H1 (cell line): ENCODE measurements around the gene GK2. TPM values are rescaled to one million over a fixed set of nuclear protein-coding genes. Genes with fewer than 3 reads are reported as not detected.

Experiments
- CTCF ChIA-PET: fragments of 300-600 bp; sonication (Branson Sonifier 250); formaldehyde crosslinking; loops from one replicate; lab custom pipeline; 2021; ENCODE audit not compliant: partially characterized antibody; lab: Charles Lee
- POLR2A ChIA-PET: fragments of 300-600 bp; sonication (Branson Sonifier 250); formaldehyde crosslinking; loops from one replicate; lab custom pipeline; 2021; ENCODE audit warnings: inconsistent platforms; ENCODE audit not compliant: partially characterized antibody; lab: Charles Lee
- DNase-seq, 2 experiments: peaks; one replicate each; pipeline versions ENCODE4 v3.0.0 to v3.0.0-alpha.2; 2010 to 2022; ENCODE audit warnings: low spot score in 2 of 2, low read depth in 1 of 2, mixed read lengths in 1 of 2
- FAIRE-seq: peaks from 2 replicates; lab custom pipeline; 2011; peaks lifted over from hg19 to GRCh38; lab: Jason Lieb, UNC
- H2AFZ ChIP-seq: 2 replicates; pipeline ENCODE4 v1.8.1; 2012; ENCODE audit warnings: low read length, inconsistent platforms
- H2AK5ac ChIP-seq: 2 replicates; pipeline ENCODE4 v1.6.1; 2013; ENCODE audit warnings: low read depth, low read length
- H2BK120ac ChIP-seq: replicated peaks from 2 replicates; pipeline ENCODE3; 2013; ENCODE audit warnings: low read depth, low read length, inconsistent platforms
- H2BK12ac ChIP-seq: 2 replicates; pipeline ENCODE4 v1.6.1; 2013; ENCODE audit warnings: low read depth, low read length
- H2BK15ac ChIP-seq: 2 replicates; pipeline ENCODE4 v1.6.1; 2013; ENCODE audit warnings: low read length
- H2BK20ac ChIP-seq: 2 replicates; pipeline ENCODE4 v1.6.1; 2013; ENCODE audit warnings: low read length
- H2BK5ac ChIP-seq: 2 replicates; pipeline ENCODE4 v1.6.1; 2013; ENCODE audit warnings: low read depth, low read length
- H3K14ac ChIP-seq: 2 replicates; pipeline ENCODE4 v1.6.1; 2013; ENCODE audit warnings: inconsistent platforms; ENCODE audit not compliant: insufficient read length
- H3K18ac ChIP-seq: 2 replicates; pipeline ENCODE4 v1.6.1; 2013; ENCODE audit warnings: low read length; ENCODE audit errors: extremely low read depth
- H3K23ac ChIP-seq: 2 replicates; pipeline ENCODE4 v1.6.1; 2013; ENCODE audit warnings: inconsistent platforms; ENCODE audit not compliant: insufficient read length
- H3K23me2 ChIP-seq: 2 replicates; pipeline ENCODE4 v1.6.1; 2013; ENCODE audit warnings: low read depth, low read length
- H3K27ac ChIP-seq: 2 replicates; pipeline ENCODE4 v1.6.1; 2011; ENCODE audit warnings: low read depth, low read length, inconsistent platforms
- H3K27me3 ChIP-seq, 4 experiments: replicated peaks in 1 of 4; 1 replicate in 1 of 4; 2 replicates in 3 of 4; pipeline versions ENCODE4 v1.6.1 to v1.8.1; 2011 to 2013; ENCODE audit warnings: low read length in 3 of 4, mild to moderate bottlenecking in 3 of 4, inconsistent platforms in 2 of 4, mixed read lengths in 2 of 4, moderate library complexity in 1 of 4; ENCODE audit not compliant: control insufficient read depth in 3 of 4, insufficient read depth in 3 of 4; ENCODE audit errors: extremely low read depth in 1 of 4
- H3K36me3 ChIP-seq, 4 experiments: 2 replicates each; pipeline versions ENCODE4 v1.6.1 to v1.8.1; 2011 to 2013; ENCODE audit warnings: mild to moderate bottlenecking in 4 of 4, low read length in 3 of 4, moderate library complexity in 2 of 4, control low read depth in 1 of 4, inconsistent platforms in 1 of 4; ENCODE audit not compliant: insufficient read depth in 4 of 4, control insufficient read depth in 2 of 4
- H3K4ac ChIP-seq: replicated peaks from 2 replicates; pipeline ENCODE3; 2013; ENCODE audit warnings: low read length, low read depth, mixed read lengths, inconsistent platforms; ENCODE audit not compliant: insufficient read length
- H3K4me1 ChIP-seq, 4 experiments: replicated peaks in 1 of 4; 1 replicate in 1 of 4; 2 replicates in 3 of 4; pipeline versions ENCODE4 v1.6.1 to v1.8.1; 2011 to 2013; ENCODE audit warnings: low read length in 3 of 4, inconsistent platforms in 2 of 4, mixed read lengths in 1 of 4; ENCODE audit not compliant: insufficient read depth in 4 of 4, control insufficient read depth in 3 of 4
- H3K4me2 ChIP-seq, 2 experiments: 2 replicates each; pipeline versions ENCODE4 v1.6.1 to v1.8.1; 2011 to 2013; ENCODE audit warnings: low read depth in 2 of 2, low read length in 2 of 2, control low read depth in 1 of 2, inconsistent platforms in 1 of 2, mild to moderate bottlenecking in 1 of 2; ENCODE audit not compliant: insufficient read depth in 1 of 2
- H3K4me3 ChIP-seq, 4 experiments: fragments of 200-600, 300-600 bp in 1 of 4; sonication (generic), shearing (Covaris generic), sonication (Bioruptor Twin) in 1 of 4; 2 replicates each; pipeline versions ENCODE4 v1.5.1 to v1.8.1; 2011 to 2016; ENCODE audit warnings: low read length in 4 of 4, low read depth in 3 of 4, control low read depth in 2 of 4, inconsistent platforms in 2 of 4, mild to moderate bottlenecking in 2 of 4, mixed read lengths in 1 of 4, moderate library complexity in 1 of 4; ENCODE audit not compliant: insufficient read depth in 2 of 4; ENCODE audit errors: extremely low read depth in 1 of 4
- H3K56ac ChIP-seq: replicated peaks from 2 replicates; pipeline ENCODE3; 2013; ENCODE audit warnings: low read depth, mild to moderate bottlenecking, mixed read lengths, low read length, inconsistent platforms; ENCODE audit not compliant: insufficient read length
- H3K79me1 ChIP-seq: 2 replicates; pipeline ENCODE4 v1.6.1; 2013; ENCODE audit warnings: low read depth, low read length, control low read depth
- H3K79me2 ChIP-seq, 2 experiments: 2 replicates each; pipeline versions ENCODE4 v1.6.1 to v1.8.1; 2012 to 2013; ENCODE audit warnings: low read length in 2 of 2, mild to moderate bottlenecking in 2 of 2, inconsistent platforms in 1 of 2; ENCODE audit not compliant: insufficient read depth in 2 of 2, control insufficient read depth in 1 of 2
- H3K9ac ChIP-seq, 4 experiments: replicated peaks in 1 of 4; 1 replicate in 1 of 4; 2 replicates in 3 of 4; pipeline versions ENCODE4 v1.6.1 to v1.8.1; 2011 to 2013; ENCODE audit warnings: low read depth in 3 of 4, low read length in 3 of 4, control low read depth in 2 of 4, mild to moderate bottlenecking in 2 of 4, moderate library complexity in 2 of 4, inconsistent platforms in 1 of 4; ENCODE audit errors: extremely low read depth in 1 of 4
- H3K9me3 ChIP-seq, 2 experiments: 2 replicates each; pipeline versions ENCODE4 v1.6.1 to v1.8.1; 2012 to 2013; ENCODE audit warnings: mild to moderate bottlenecking in 2 of 2, moderate library complexity in 2 of 2, control low read depth in 1 of 2, inconsistent platforms in 1 of 2, low read depth in 1 of 2, low read length in 1 of 2, mixed read lengths in 1 of 2; ENCODE audit not compliant: insufficient read depth in 2 of 2
- H4K20me1 ChIP-seq, 2 experiments: replicated peaks in 1 of 2; 2 replicates each; pipeline versions ENCODE3 to v1.8.1; 2011 to 2013; ENCODE audit warnings: inconsistent platforms in 2 of 2, low read length in 2 of 2, mild to moderate bottlenecking in 1 of 2; ENCODE audit not compliant: insufficient read depth in 2 of 2, control insufficient read depth in 1 of 2
- H4K5ac ChIP-seq: 2 replicates; pipeline ENCODE4 v1.6.1; 2013; ENCODE audit warnings: low read length, low read depth, mixed read lengths, inconsistent platforms; ENCODE audit not compliant: insufficient read length
- H4K8ac ChIP-seq: 2 replicates; pipeline ENCODE4 v1.8.0; 2013; ENCODE audit warnings: mild to moderate bottlenecking, moderate library complexity, low read length, inconsistent platforms; ENCODE audit not compliant: insufficient read depth; ENCODE audit errors: extremely low read depth
- H4K91ac ChIP-seq: replicated peaks from 2 replicates; pipeline ENCODE3; 2013; ENCODE audit warnings: low read length, mixed read lengths, inconsistent platforms; ENCODE audit not compliant: insufficient read length
- CEBPB ChIP-seq: IDR thresholded peaks from 2 replicates; pipeline ENCODE4 v1.6.1; 2012; ENCODE audit warnings: low read depth, low read length
- WGBS, 2 experiments: shearing (Covaris generic) in 1 of 2; methylation state at CpG; one replicate each; pipeline versions ENCODE4 v1.1.6 to v1.1.7; 2013 to 2015; ENCODE audit warnings: low lambda C conversion rate in 2 of 2, mixed read lengths in 2 of 2, inconsistent platforms in 1 of 2, low coverage in 1 of 2, missing lambda C conversion rate in 1 of 2; ENCODE audit not compliant: insufficient replicate concordance in 2 of 2, insufficient coverage in 1 of 2, insufficient read length in 1 of 2; ENCODE audit errors: extremely low coverage in 1 of 2, missing lambda C conversion rate in 1 of 2; 5-methylcytosine and 5-hydroxymethylcytosine counted together
- polyA plus RNA-seq, 7 experiments: library from polyadenylated mRNA; depleted of rRNA in 3 of 7; stranded (reverse) in 5 of 7; unstranded in 2 of 7; fragments of >200 nt in 5 of 7; fragments of 200-250 nt in 2 of 7; gene quantifications; 1 replicate in 5 of 7; 2 replicates in 1 of 7; 4 replicates in 1 of 7; pipeline versions ENCODE4 v1.2.1 to v1.2.3, GENCODE V29; 2011 to 2013; ENCODE audit warnings: missing spikeins in 2 of 7, mixed read lengths in 2 of 7
- total RNA-seq: library from RNA; stranded (reverse); fragmentation: NEBNext Ultra II Directional; extraction: Animal tissue kit (Norgen Biotek cat#: 25700); gene quantifications from 2 replicates; pipeline ENCODE4 v1.2.1, GENCODE V29; 2021

GK2 gene
- total and polyA plus RNA-seq, 2 of the 8 experiments (the other 6 are each of a cell fraction or from before 2014, with no cell fraction given), result not detected

DNA sequence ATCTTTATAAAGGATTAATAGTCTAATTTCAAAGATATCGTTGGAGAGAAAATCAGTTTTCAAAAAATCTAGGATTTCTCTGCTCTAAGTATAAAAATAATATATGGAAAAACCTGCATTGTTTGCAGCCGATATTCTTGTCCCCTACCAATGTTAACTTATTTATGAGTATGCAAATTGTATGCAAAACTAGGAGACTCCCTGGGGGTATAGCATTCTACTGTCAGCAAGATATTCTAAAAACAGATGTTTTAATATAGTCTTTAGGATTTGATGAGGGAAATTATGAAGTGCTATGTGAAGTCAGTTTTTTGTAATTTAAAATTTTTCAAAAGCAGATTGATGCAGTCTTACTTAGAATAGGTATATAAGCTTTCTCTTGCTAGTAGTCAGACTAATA, 40.9 kb downstream of the GK2 start:
- H3K4me3 ChIP-seq, result no peak overlapping the region
- no peak overlapping the region for H2BK12ac ChIP-seq
- no peak overlapping the region for H3K23ac ChIP-seq
- no peaks in the 10 kb centered on the region for H3K79me2 ChIP-seq
- CTCF ChIA-PET, result no interaction called here
- H3K9ac ChIP-seq, result no peak overlapping the region
- no peak overlapping the region for H2BK5ac ChIP-seq
- H3K56ac ChIP-seq, result no peak overlapping the region
- H3K79me1 ChIP-seq, result no peaks in the 10 kb centered on the region
- H3K14ac ChIP-seq, result no peak overlapping the region
- no peak overlapping the region for H3K4me2 ChIP-seq
- WGBS, 2 experiments, result 93% methylated on average over 2 of the region's 2 CpGs; no CpG with 5 or more reads in 1 of the 2 experiments
- H2AK5ac ChIP-seq, result no peak overlapping the region
- no peaks in the 10 kb centered on the region for H3K36me3 ChIP-seq
- no peak overlapping the region for H2AFZ ChIP-seq
- H2BK15ac ChIP-seq, result no peak overlapping the region
- H3K9me3 ChIP-seq, result no peaks in the 10 kb centered on the region
- no peaks in the 10 kb centered on the region for H4K20me1 ChIP-seq
- H4K8ac ChIP-seq, result no peak overlapping the region
- DNase-seq (no peak), FAIRE-seq (no peak)
- H3K4ac ChIP-seq, result no peak overlapping the region
- H2BK120ac ChIP-seq, result no peak overlapping the region
- no peak overlapping the region for H4K91ac ChIP-seq
- POLR2A ChIA-PET, result no interaction called here
- H4K5ac ChIP-seq, result no peak overlapping the region
- no peaks in the 10 kb centered on the region for H3K4me1 ChIP-seq
- no peaks in the 10 kb centered on the region for H3K23me2 ChIP-seq
- H3K18ac ChIP-seq, result no peak overlapping the region
- no peak overlapping the region for H3K27ac ChIP-seq
- no peak overlapping the region for H2BK20ac ChIP-seq
- H3K27me3 ChIP-seq, result no peaks in the 10 kb centered on the region
- TF ChIP-seq CEBPB, result no peak
